Hepatocyte (in vitro differentiated cells): Measurements from ENCODE around the gene CDK14. TPM values are rescaled to one million over a fixed set of nuclear protein-coding genes. Genes with fewer than 3 reads are reported as not detected.

Source experiments
- DNase-seq: peaks from one replicate; pipeline ENCODE4 v3.0.0-alpha.2; 2016; ENCODE audit warnings: low spot score
- H2AFZ ChIP-seq: fragments of 200-600 bp; sonication (generic); 2 replicates; pipeline ENCODE4 v1.6.0; 2016; ENCODE audit warnings: antibody characterized with exemption, mild to moderate bottlenecking
- H3K27ac ChIP-seq: fragments of 200-600 bp; sonication (generic); 2 replicates; pipeline ENCODE4 v1.5.1; 2016; ENCODE audit warnings: mild to moderate bottlenecking
- H3K27me3 ChIP-seq: fragments of 200-600 bp; sonication (generic); 2 replicates; pipeline ENCODE4 v1.6.1; 2016
- H3K36me3 ChIP-seq: fragments of 200-600 bp; sonication (generic); replicated peaks from 2 replicates; pipeline ENCODE4 v1.5.1; 2016; ENCODE audit warnings: low read depth; ENCODE audit not compliant: insufficient read depth
- H3K4me1 ChIP-seq: fragments of 200-600 bp; sonication (generic); 2 replicates; pipeline ENCODE4 v1.5.1; 2016; ENCODE audit warnings: mild to moderate bottlenecking, moderate library complexity; ENCODE audit not compliant: insufficient read depth
- H3K4me2 ChIP-seq: fragments of 200-600 bp; sonication (generic); 2 replicates; pipeline ENCODE4 v1.6.0; 2016
- H3K4me3 ChIP-seq: fragments of 200-600 bp; sonication (generic); 2 replicates; pipeline ENCODE4 v1.5.1; 2016; ENCODE audit warnings: mild to moderate bottlenecking
- H3K79me2 ChIP-seq: fragments of 200-600 bp; sonication (generic); 2 replicates; pipeline ENCODE4 v1.6.0; 2017; ENCODE audit warnings: mild to moderate bottlenecking
- H3K9me2 ChIP-seq: fragments of 200-600 bp; sonication (generic); replicated peaks from 2 replicates; pipeline ENCODE4 v1.6.0; 2017; ENCODE audit warnings: mild to moderate bottlenecking; ENCODE audit not compliant: insufficient read depth
- H3K9me3 ChIP-seq: fragments of 200-600 bp; sonication (generic); 2 replicates; pipeline ENCODE4 v1.5.1; 2016; ENCODE audit warnings: low read depth, mild to moderate bottlenecking
- H4K20me1 ChIP-seq: fragments of 200-600 bp; sonication (generic); 2 replicates; pipeline ENCODE4 v1.6.0; 2016; ENCODE audit warnings: mild to moderate bottlenecking; ENCODE audit not compliant: insufficient read depth, poor library complexity, severe bottlenecking
- EZH2 ChIP-seq: fragments of 200-600 bp; sonication (generic); IDR thresholded peaks from 2 replicates; pipeline ENCODE4 v1.6.1; 2016; ENCODE audit warnings: antibody characterized with exemption, mild to moderate bottlenecking, borderline replicate concordance
- EZH2phosphoT487 ChIP-seq: fragments of 200-600 bp; sonication (generic); IDR thresholded peaks from one replicate; pipeline ENCODE4 v1.6.1; 2018; ENCODE audit warnings: antibody characterized with exemption, mild to moderate bottlenecking, low read depth, moderate library complexity; ENCODE audit not compliant: unreplicated experiment, severe bottlenecking
- WGBS: methylation state at CpG from one replicate; pipeline ENCODE4 v1.1.6; 2016; ENCODE audit warnings: low lambda C conversion rate; ENCODE audit errors: missing lambda C conversion rate; 5-methylcytosine and 5-hydroxymethylcytosine counted together
- polyA plus RNA-seq: library from polyadenylated mRNA; unstranded; fragments of >200 nt; fragmentation: Nextera tagmentation; extraction: Ambion mirVana; gene quantifications from 2 replicates; pipeline ENCODE4 v1.2.1, GENCODE V29; 2016
- total RNA-seq: library from RNA; depleted of rRNA; stranded (reverse); fragments of >200 nt; gene quantifications from 2 replicates; pipeline ENCODE4 v1.2.3, GENCODE V29; 2014
- TF ChIP-seq, protein P1 (sequence below): fragments of 200-600 bp; sonication (generic); IDR thresholded peaks from 2 replicates; pipeline ENCODE4 v1.5.1; 2016; ENCODE audit warnings: antibody characterized with exemption, mild to moderate bottlenecking; ENCODE audit not compliant: poor library complexity

The CDK14 gene
- total and polyA plus RNA-seq, 2 experiments from 2014 or later = 8.6 to 23.5 TPM

DNA sequence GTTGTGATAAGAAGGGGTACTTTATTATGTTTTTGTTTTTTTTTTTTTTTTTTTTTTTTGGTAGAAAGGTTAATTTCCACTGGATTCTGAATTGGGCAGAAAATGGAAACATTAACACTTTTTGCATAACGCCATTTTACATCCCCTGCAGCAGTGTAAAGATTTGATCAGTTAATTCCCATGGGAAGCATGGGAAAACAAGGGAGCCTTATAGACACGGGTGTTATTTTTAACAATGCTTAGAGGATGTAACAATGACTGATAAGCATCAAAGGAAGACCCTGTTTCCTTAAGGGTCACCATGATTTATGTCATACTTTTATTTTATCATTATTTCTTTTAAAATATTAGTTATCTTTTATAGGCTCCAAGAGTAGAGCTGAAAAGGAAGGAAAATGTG lies 140.2 kb downstream of the CDK14 start:
- no peaks in the 10 kb centered on the region for H3K9me2 ChIP-seq
- no peak overlapping the region for H2AFZ ChIP-seq
- H3K36me3 ChIP-seq = no peaks in the 10 kb centered on the region
- H3K4me1 ChIP-seq = no peaks in the 10 kb centered on the region
- DNase-seq = no peak
- H3K9me3 ChIP-seq = peaks cover 6% of the 10 kb centered on the region
- H3K79me2 ChIP-seq = peaks cover 6% of the 10 kb centered on the region
- no peak overlapping the region for H3K4me3 ChIP-seq
- H4K20me1 ChIP-seq = no peaks in the 10 kb centered on the region
- TF ChIP-seq EZH2phosphoT487 = no peak
- TF ChIP-seq, protein P1, sequence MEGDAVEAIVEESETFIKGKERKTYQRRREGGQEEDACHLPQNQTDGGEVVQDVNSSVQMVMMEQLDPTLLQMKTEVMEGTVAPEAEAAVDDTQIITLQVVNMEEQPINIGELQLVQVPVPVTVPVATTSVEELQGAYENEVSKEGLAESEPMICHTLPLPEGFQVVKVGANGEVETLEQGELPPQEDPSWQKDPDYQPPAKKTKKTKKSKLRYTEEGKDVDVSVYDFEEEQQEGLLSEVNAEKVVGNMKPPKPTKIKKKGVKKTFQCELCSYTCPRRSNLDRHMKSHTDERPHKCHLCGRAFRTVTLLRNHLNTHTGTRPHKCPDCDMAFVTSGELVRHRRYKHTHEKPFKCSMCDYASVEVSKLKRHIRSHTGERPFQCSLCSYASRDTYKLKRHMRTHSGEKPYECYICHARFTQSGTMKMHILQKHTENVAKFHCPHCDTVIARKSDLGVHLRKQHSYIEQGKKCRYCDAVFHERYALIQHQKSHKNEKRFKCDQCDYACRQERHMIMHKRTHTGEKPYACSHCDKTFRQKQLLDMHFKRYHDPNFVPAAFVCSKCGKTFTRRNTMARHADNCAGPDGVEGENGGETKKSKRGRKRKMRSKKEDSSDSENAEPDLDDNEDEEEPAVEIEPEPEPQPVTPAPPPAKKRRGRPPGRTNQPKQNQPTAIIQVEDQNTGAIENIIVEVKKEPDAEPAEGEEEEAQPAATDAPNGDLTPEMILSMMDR = no peak
- no peak for TF ChIP-seq EZH2
- 80% methylated on average over 2 of the region's 2 CpGs for WGBS
- no peaks in the 10 kb centered on the region for H3K27me3 ChIP-seq
- no peak overlapping the region for H3K27ac ChIP-seq
- H3K4me2 ChIP-seq = no peak overlapping the region

GRCh38 chr7:90736968-90737939 lies 141.1 kb downstream of the CDK14 start:
- Histone ChIP-seq H3K4me1 (no peaks in the 10 kb centered on the region), H4K20me1 (no peaks in the 10 kb centered on the region), H3K27me3 (no peaks in the 10 kb centered on the region), H3K4me3 (no peak overlapping the region), H3K9me3 (peaks cover 6% of the 10 kb centered on the region), H3K4me2 (no peak overlapping the region), H2AFZ (no peak overlapping the region), H3K79me2 (peaks cover 5% of the 10 kb centered on the region), H3K36me3 (no peaks in the 10 kb centered on the region), H3K27ac (no peak overlapping the region), H3K9me2 (no peaks in the 10 kb centered on the region)
- DNase-seq = no peak
- 79% methylated on average over 4 of the region's 4 CpGs for WGBS
- TF ChIP-seq EZH2 (no peak), EZH2phosphoT487 (no peak)
- TF ChIP-seq, protein P1 = no peak

DNA sequence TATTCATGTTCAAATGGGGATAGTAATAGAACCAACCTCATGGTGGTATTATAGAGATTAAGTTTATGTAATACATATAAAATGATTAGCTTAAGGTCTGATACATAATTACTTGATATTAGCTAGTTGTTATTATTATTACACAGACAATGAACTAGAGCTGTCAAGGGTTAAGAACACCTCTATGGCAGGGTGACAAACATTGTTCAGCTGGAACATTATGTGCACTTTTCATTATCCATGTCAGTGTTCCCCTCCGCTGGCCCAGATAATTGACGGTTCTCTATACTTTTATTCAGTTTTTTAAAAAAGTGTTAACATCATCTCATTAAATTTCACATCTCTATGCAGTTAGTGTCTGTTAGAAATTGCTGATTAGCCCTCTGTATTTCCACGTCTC lies 142.1 kb downstream of the CDK14 start:
- H3K9me2 ChIP-seq = no peaks in the 10 kb centered on the region

More for the DNA sequence above, 142.1 kb downstream of the CDK14 start:
- H4K20me1 ChIP-seq = no peaks in the 10 kb centered on the region
- WGBS = 94% methylated on average over 3 of the region's 3 CpGs
- H3K27me3 ChIP-seq = no peaks in the 10 kb centered on the region
- peaks cover 6% of the 10 kb centered on the region for H3K9me3 ChIP-seq
- no peak overlapping the region for H3K4me3 ChIP-seq
- TF ChIP-seq EZH2phosphoT487 (no peak), EZH2 (no peak)
- TF ChIP-seq, protein P1 = no peak
- H3K4me2 ChIP-seq = no peak overlapping the region
- H3K27ac ChIP-seq = no peak overlapping the region
- no peaks in the 10 kb centered on the region for H3K36me3 ChIP-seq
- H3K79me2 ChIP-seq = peaks cover 2% of the 10 kb centered on the region
- no peak for DNase-seq
- no peak overlapping the region for H2AFZ ChIP-seq
- H3K4me1 ChIP-seq = no peaks in the 10 kb centered on the region
